Neuron (in vitro differentiated cells): ENCODE data around the gene HECTD4.
A peak's percentile ranks its signal among the peaks of the same experiment; 100 is the strongest.
"Not testable (repeated sequence)": the region's sequence is repeated elsewhere in the genome, so short reads cannot be mapped to it uniquely, and the experiment has no call there.

ENCODE experiments used
- H2AFZ ChIP-seq: one replicate; pipeline ENCODE4 v1.6.1; 2013; ENCODE audit warnings: low read depth, mild to moderate bottlenecking, inconsistent platforms, low read length, moderate library complexity
- H3K27me3 ChIP-seq: one replicate; pipeline ENCODE4 v1.6.1; 2013; ENCODE audit warnings: low read length; ENCODE audit not compliant: insufficient read depth
- H3K36me3 ChIP-seq: one replicate; pipeline ENCODE4 v1.6.1; 2013; ENCODE audit warnings: low read length; ENCODE audit not compliant: insufficient read depth
- H3K4me1 ChIP-seq: one replicate; pipeline ENCODE4 v1.6.1; 2013; ENCODE audit warnings: low read length; ENCODE audit not compliant: insufficient read depth
- H3K4me3 ChIP-seq: 2 replicates; pipeline ENCODE4 v1.5.1; 2013; ENCODE audit warnings: mild to moderate bottlenecking, low read length, moderate library complexity
- H3K9me3 ChIP-seq: one replicate; pipeline ENCODE4 v1.6.1; 2013; ENCODE audit warnings: low read length

HECTD4 gene

GRCh38 chr12:112415457-112415856, 33.2 kb upstream of the HECTD4 start:
- H3K4me1 ChIP-seq, result peaks cover 15% of the 10 kb centered on the region
- not testable (repeated sequence) for H2AFZ ChIP-seq, H3K9me3 ChIP-seq, H3K4me3 ChIP-seq, H3K36me3 ChIP-seq, H3K27me3 ChIP-seq

GRCh38 chr12:112413855-112414625, 31.8 kb upstream of the HECTD4 start:
- Histone ChIP-seq H3K4me3 (no peak overlapping the region), H3K4me1 (peaks cover 6% of the 10 kb centered on the region), H3K9me3 (no peaks in the 10 kb centered on the region), H3K27me3 (no peaks in the 10 kb centered on the region), H3K36me3 (no peaks in the 10 kb centered on the region), H2AFZ (no peak overlapping the region)

- Histone ChIP-seq H3K4me1 (peaks cover 17% of the 10 kb centered on the region), H3K9me3 (no peaks in the 10 kb centered on the region), H3K36me3 (peaks cover 34% of the 10 kb centered on the region), H3K27me3 (no peaks in the 10 kb centered on the region), H3K4me3 (peak overlapping the region; percentile 79), H2AFZ (peak overlapping the region; percentile 24)
Observed at GRCh38 chr12:112409906-112410244, 27.6 kb upstream of the HECTD4 start.

GRCh38 chr12:112409064-112409905, 27.1 kb upstream of the HECTD4 start, which contains the start of gene RPL6:
TSS of gene RPL6 (minus strand) at chr12:112409605. CDS start at chr12:112408656, 949 bp downstream.
- no peaks in the 10 kb centered on the region for H3K9me3 ChIP-seq
- H3K27me3 ChIP-seq, result no peaks in the 10 kb centered on the region
- peak within 1 kb of the TSS; percentile 24 for H2AFZ ChIP-seq
- H3K4me3 ChIP-seq, result peak within 1 kb of the TSS; percentile 79
- H3K4me1 ChIP-seq, result peaks cover 17% of the 10 kb centered on the region
- H3K36me3 ChIP-seq, result peaks cover 40% of the 10 kb centered on the region

GRCh38 chr12:112408621-112409020, 26.4 kb upstream of the HECTD4 start:
- peaks cover 17% of the 10 kb centered on the region for H3K4me1 ChIP-seq
- peak overlapping the region; percentile 79 for H3K4me3 ChIP-seq
- H3K36me3 ChIP-seq, result peaks cover 43% of the 10 kb centered on the region
- no peak overlapping the region for H2AFZ ChIP-seq
- H3K27me3 ChIP-seq, result no peaks in the 10 kb centered on the region
- no peaks in the 10 kb centered on the region for H3K9me3 ChIP-seq

- peaks cover 43% of the 10 kb centered on the region for H3K36me3 ChIP-seq
- H2AFZ ChIP-seq, H3K9me3 ChIP-seq, H3K27me3 ChIP-seq: not testable (repeated sequence)
- peaks cover 17% of the 10 kb centered on the region for H3K4me1 ChIP-seq
- H3K4me3 ChIP-seq, result peak overlapping the region; percentile 79
Observed at GRCh38 chr12:112407683-112408082, 25.5 kb upstream of the HECTD4 start.

- H3K4me3 ChIP-seq, result no peak overlapping the region
- no peaks in the 10 kb centered on the region for H3K9me3 ChIP-seq
Observed at GRCh38 chr12:112406519-112407488, 24.6 kb upstream of the HECTD4 start.

GRCh38 chr12:112401903-112402498, 19.8 kb upstream of the HECTD4 start:
- Histone ChIP-seq H3K4me1 (no peaks in the 10 kb centered on the region), H3K27me3 (no peaks in the 10 kb centered on the region), H3K4me3 (no peak overlapping the region), H2AFZ (no peak overlapping the region), H3K36me3 (peaks cover 30% of the 10 kb centered on the region), H3K9me3 (no peaks in the 10 kb centered on the region)

More at GRCh38 chr12:112406519-112407488, 24.6 kb upstream of the HECTD4 start:
- Histone ChIP-seq H3K4me1 (peaks cover 17% of the 10 kb centered on the region), H3K27me3 (no peaks in the 10 kb centered on the region), H2AFZ (no peak overlapping the region), H3K36me3 (peaks cover 43% of the 10 kb centered on the region)

GRCh38 chr12:112401054-112401453, 18.8 kb upstream of the HECTD4 start:
- Histone ChIP-seq H3K4me3 (no peak overlapping the region), H3K4me1 (no peaks in the 10 kb centered on the region), H3K36me3 (peaks cover 21% of the 10 kb centered on the region)

GRCh38 chr12:112393328-112393727, 11.1 kb upstream of the HECTD4 start:
- Histone ChIP-seq H3K36me3 (no peaks in the 10 kb centered on the region), H3K4me3 (no peak overlapping the region), H3K9me3 (no peaks in the 10 kb centered on the region), H3K27me3 (no peaks in the 10 kb centered on the region), H2AFZ (no peak overlapping the region), H3K4me1 (no peaks in the 10 kb centered on the region)

More at GRCh38 chr12:112401054-112401453, 18.8 kb upstream of the HECTD4 start:
- H3K9me3 ChIP-seq, result no peaks in the 10 kb centered on the region
- no peaks in the 10 kb centered on the region for H3K27me3 ChIP-seq
- H2AFZ ChIP-seq, result no peak overlapping the region

GRCh38 chr12:112389922-112390654, 7.9 kb upstream of the HECTD4 start:
- H3K9me3 ChIP-seq, H2AFZ ChIP-seq, H3K4me1 ChIP-seq, H3K36me3 ChIP-seq, H3K27me3 ChIP-seq, H3K4me3 ChIP-seq: not testable (repeated sequence)

- Histone ChIP-seq H3K4me3 (no peak overlapping the region), H3K27me3 (no peaks in the 10 kb centered on the region), H3K9me3 (no peaks in the 10 kb centered on the region)
Observed at GRCh38 chr12:112389228-112389627, 7.0 kb upstream of the HECTD4 start.

More at GRCh38 chr12:112389228-112389627, 7.0 kb upstream of the HECTD4 start:
- Histone ChIP-seq H2AFZ (no peak overlapping the region), H3K4me1 (peaks cover 7% of the 10 kb centered on the region), H3K36me3 (no peaks in the 10 kb centered on the region)
